Ovary (tissue), 9 donors: ENCODE data around the gene LCK. TPM values are rescaled to one million over a fixed set of nuclear protein-coding genes. Genes with fewer than 3 reads are reported as not detected.
A peak's percentile ranks its signal among the peaks of the same experiment; 100 is the strongest.

ENCODE experiments used
- DNase-seq, 5 donors: peaks; one replicate each; pipeline ENCODE4 v3.0.0-alpha.2; 2019 to 2020
- H3K27ac ChIP-seq, 2 donors: fragments of 200-600 bp; one replicate each; pipeline versions ENCODE4 v1.5.1 to v1.8.0; 2019 to 2022
- H3K27me3 ChIP-seq: fragments of 200-600 bp; one replicate; pipeline ENCODE4 v1.8.0; 2022
- H3K36me3 ChIP-seq: fragments of 200-600 bp; sonication (generic); one replicate; pipeline ENCODE4 v1.5.1; 2019
- H3K4me1 ChIP-seq: one replicate; pipeline ENCODE4 v1.8.1; 2013; ENCODE audit warnings: mild to moderate bottlenecking, moderate library complexity; ENCODE audit not compliant: insufficient read depth
- H3K4me3 ChIP-seq: fragments of 200-600 bp; sonication (generic); one replicate; pipeline ENCODE4 v1.5.1; 2017
- H3K9me3 ChIP-seq, 2 donors: fragments of 200-600 bp in 1 of 2; sonication (generic) in 1 of 2; one replicate each; pipeline versions ENCODE4 v1.5.1 to v1.8.1; 2013 to 2019; ENCODE audit warnings: mild to moderate bottlenecking in 1 of 2, moderate library complexity in 1 of 2
- CTCF ChIP-seq, 3 donors: fragments of 450-650 bp in 2 of 3; fragments of 200-600 bp in 1 of 3; IDR thresholded peaks; one replicate each; pipeline versions ENCODE4 v1.5.1 to v1.8.0; 2016 to 2022; ENCODE audit warnings: antibody characterized with exemption in 3 of 3, mild to moderate bottlenecking in 1 of 3
- EP300 ChIP-seq: sonication (generic); formaldehyde crosslinking; IDR thresholded peaks from one replicate; pipeline ENCODE4 v1.6.1; 2017; ENCODE audit warnings: antibody characterized with exemption
- POLR2A ChIP-seq: fragments of 450-650 bp; IDR thresholded peaks from one replicate; pipeline ENCODE4 v1.6.1; 2017; ENCODE audit warnings: antibody characterized with exemption, mild to moderate bottlenecking, moderate library complexity
- WGBS, 3 donors: extraction: QIAGEN DNeasy Blood & Tissue Kit in 1 of 3; methylation state at CpG; one replicate each; pipeline versions ENCODE4 v1.1.5 to v1.1.7; 2013 to 2017; 5-methylcytosine and 5-hydroxymethylcytosine counted together
- intact Hi-C, 4 donors: fragments of 100-400 bp; cut with DNase I; formaldehyde crosslinking; loops; one replicate each; pipeline versions ENCODE4 v1.11.0 to v1.15.1; 2022 to 2023
- polyA plus RNA-seq, 2 donors: library from polyadenylated mRNA; stranded (reverse); fragments of 200-250 nt in 1 of 2; fragments of 350-450 nt in 1 of 2; fragmentation: Illumina TruSeq in 1 of 2; extraction: RNeasy Lipid Tissue Mini Kit (QIAGEN cat#74804) in 1 of 2; gene quantifications; one replicate each; pipeline ENCODE4 v1.2.3, GENCODE V29; 2013 to 2014
- total RNA-seq, 7 donors: library from RNA; depleted of rRNA in 2 of 7; stranded (reverse); fragments of >200 nt in 2 of 7; fragmentation: NEBNext Ultra II Directional in 3 of 7; extraction: Animal tissue kit (Norgen Biotek cat#: 25700) in 3 of 7; gene quantifications; one replicate each; pipeline versions ENCODE4 v1.1.0 to v1.2.4, GENCODE V29; 2016 to 2023
- donor health status: DM: no; HTN: no; CAD: no; lungs with moderate emphysema.
- donor health status: DM: no; HTN: no; CAD: no.
- donor health status: Bipolar disorder and iron deficiency.
- donor health status: DM: yes; HTN: yes; CAD: no.
- donor health status: DM: no; HTN: no; CAD: no.
- donor health status: DM: yes; HTN: yes; CAD: no.

LCK gene
- total and polyA plus RNA-seq, 9 donors = 0.35 to 2.8 (median 0.92) TPM

GRCh38 chr1:32208891-32209328 lies 42.2 kb upstream of the LCK start, which contains the start of gene DCDC2B:
Gene DCDC2B (plus strand): TSS chr1:32209089. CDS start chr1:32209094, 5 bp downstream.
- no peaks in the 10 kb centered on the region for H3K9me3 ChIP-seq
- peak in 2 of 5 donors; percentile 45 to 53 for DNase-seq
- H3K36me3 ChIP-seq = no peaks in the 10 kb centered on the region
- peaks cover 9% of the 10 kb centered on the region for H3K4me1 ChIP-seq
- H3K27me3 ChIP-seq = no peaks in the 10 kb centered on the region
- WGBS, 3 donors = 79 to 81% (median 80%) methylated on average over 5 of the region's 5 CpGs
- intact Hi-C loops = no loop called here
- no peak within 1 kb of the TSS for H3K27ac ChIP-seq
- TF ChIP-seq CTCF (IDR thresholded peaks at IDR 0.05) (no peak), EP300 (no peak), POLR2A (no peak)
- no peak within 1 kb of the TSS for H3K4me3 ChIP-seq

- DNase-seq = peak; percentile 60 to 75 (median 65)
- Histone ChIP-seq H3K36me3 (no peaks in the 10 kb centered on the region), H3K27ac (peak overlapping the region in 1 of 2 donors; percentile 43), H3K4me3 (no peak overlapping the region), H3K27me3 (no peaks in the 10 kb centered on the region), H3K4me1 (peaks cover 4% of the 10 kb centered on the region), H3K9me3 (no peaks in the 10 kb centered on the region)
- no peak for TF ChIP-seq EP300
- peak; percentile 48 to 55 (median 54) for TF ChIP-seq CTCF (IDR thresholded peaks at IDR 0.05)
- TF ChIP-seq POLR2A = no peak
- intact Hi-C loops = no loop called here
- 71 to 76% (median 72%) methylated on average over 10 of the region's 10 CpGs for WGBS, 3 donors
Measured at GRCh38 chr1:32215629-32216480, 35.2 kb upstream of the LCK start.

GRCh38 chr1:32216566-32216965 lies 34.5 kb upstream of the LCK start:
- Histone ChIP-seq H3K27me3 (no peaks in the 10 kb centered on the region), H3K36me3 (no peaks in the 10 kb centered on the region), H3K27ac (no peak overlapping the region), H3K4me3 (no peak overlapping the region), H3K9me3 (no peaks in the 10 kb centered on the region), H3K4me1 (peaks cover 9% of the 10 kb centered on the region)
- TF ChIP-seq CTCF (IDR thresholded peaks at IDR 0.05) = no peak
- no peak for TF ChIP-seq EP300
- no peak for TF ChIP-seq POLR2A
- intact Hi-C loops = no loop called here
- WGBS, 3 donors = 84 to 90% (median 90%) methylated on average over 5 of the region's 5 CpGs
- no peak for DNase-seq

GRCh38 chr1:32219022-32219421 lies 32.0 kb upstream of the LCK start:
- H3K27ac ChIP-seq = no peak overlapping the region
- no peak for DNase-seq
- H3K36me3 ChIP-seq = no peaks in the 10 kb centered on the region
- 76 to 84% (median 81%) methylated on average over 7 of the region's 7 CpGs for WGBS, 3 donors
- intact Hi-C loops = no loop called here
- no peaks in the 10 kb centered on the region for H3K9me3 ChIP-seq
- H3K4me3 ChIP-seq = no peak overlapping the region
- H3K27me3 ChIP-seq = no peaks in the 10 kb centered on the region
- H3K4me1 ChIP-seq = peaks cover 9% of the 10 kb centered on the region
- TF ChIP-seq EP300 = no peak
- TF ChIP-seq POLR2A = no peak
- TF ChIP-seq CTCF (IDR thresholded peaks at IDR 0.05) = no peak
